Hindlimb muscle (tissue), 1 donor: ENCODE results near the gene LAMA3. TPM values are rescaled to one million over a fixed set of nuclear protein-coding genes. Genes with fewer than 3 reads are reported as not detected.

Experiments
- DNase-seq: peaks from one replicate; pipeline ENCODE4 v3.0.0-alpha.2; 2013
- polyA plus RNA-seq: library from polyadenylated mRNA; unstranded; fragments of 120-200 nt; gene quantifications from one replicate; pipeline ENCODE4 v1.2.1, GENCODE V29; 2013; ENCODE audit not compliant: insufficient read length

Gene LAMA3
- polyA plus RNA-seq, 1 donor: 3.1 TPM

DNA sequence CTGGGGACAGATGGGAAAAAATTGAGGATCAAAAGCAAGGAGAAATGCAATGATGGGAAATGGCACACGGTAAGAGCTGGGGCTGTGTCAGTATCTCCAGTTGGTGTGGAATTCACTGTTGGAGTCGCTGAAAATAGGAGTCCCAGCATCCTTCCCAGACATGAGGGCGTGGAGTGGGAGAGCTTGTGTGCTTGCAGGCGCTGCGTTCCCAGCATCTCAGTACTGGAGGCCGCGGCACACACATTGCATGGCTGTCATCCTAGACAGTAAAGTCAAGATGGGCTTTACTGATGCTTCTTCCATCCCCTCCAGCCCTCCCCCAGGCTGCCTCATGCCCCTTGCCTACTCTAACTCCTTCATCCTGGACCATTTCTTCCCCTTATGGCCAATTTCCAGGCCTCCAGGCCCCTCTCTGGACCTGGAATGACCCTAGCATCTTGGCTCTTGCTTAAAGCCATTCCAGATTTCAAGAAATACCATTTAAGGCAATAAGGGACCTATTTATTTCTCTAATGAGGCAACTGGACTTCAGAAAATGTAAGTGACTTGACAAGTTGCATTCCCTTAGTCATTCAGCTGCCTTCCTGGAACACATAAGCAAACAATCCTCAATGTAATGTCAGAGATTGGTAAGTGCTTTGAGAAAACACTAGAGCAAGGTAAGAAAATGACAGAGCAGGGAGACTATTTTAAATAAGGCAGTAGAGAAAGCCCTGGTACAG, 254.8 kb downstream of the LAMA3 start:
- no peak for DNase-seq

DNA sequence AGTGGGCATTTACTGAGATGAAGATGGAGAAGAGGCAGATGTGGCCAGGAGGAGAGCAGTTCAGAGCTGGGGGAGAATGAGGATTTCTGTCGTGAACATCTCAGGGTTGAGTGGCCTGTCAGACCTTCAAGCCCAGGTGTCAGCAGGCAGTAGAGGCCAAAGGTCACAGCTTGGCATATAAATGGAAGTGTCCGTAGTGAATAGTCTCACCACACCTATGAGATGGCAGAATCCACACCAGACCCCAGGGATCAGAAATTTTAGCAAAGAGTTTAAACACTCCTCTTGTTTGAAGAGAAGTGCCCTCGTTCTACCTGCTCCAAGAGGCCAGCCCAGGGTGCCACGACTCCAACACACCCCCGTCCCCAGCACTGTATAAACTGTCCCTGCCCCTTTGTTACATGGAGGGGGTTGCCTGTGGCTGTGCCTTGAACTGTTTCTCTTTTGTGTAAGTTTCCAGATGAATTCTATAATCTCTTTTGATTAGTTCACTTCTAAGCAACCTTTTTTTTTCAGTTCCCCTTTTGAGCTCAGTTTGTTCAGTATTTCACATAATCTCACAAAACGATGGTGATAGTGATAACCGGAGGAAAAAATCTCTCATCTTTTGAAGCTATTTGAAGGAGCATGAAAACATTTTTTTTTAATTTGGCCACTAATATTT, 256.3 kb downstream of the LAMA3 start:
- DNase-seq: no peak

DNA sequence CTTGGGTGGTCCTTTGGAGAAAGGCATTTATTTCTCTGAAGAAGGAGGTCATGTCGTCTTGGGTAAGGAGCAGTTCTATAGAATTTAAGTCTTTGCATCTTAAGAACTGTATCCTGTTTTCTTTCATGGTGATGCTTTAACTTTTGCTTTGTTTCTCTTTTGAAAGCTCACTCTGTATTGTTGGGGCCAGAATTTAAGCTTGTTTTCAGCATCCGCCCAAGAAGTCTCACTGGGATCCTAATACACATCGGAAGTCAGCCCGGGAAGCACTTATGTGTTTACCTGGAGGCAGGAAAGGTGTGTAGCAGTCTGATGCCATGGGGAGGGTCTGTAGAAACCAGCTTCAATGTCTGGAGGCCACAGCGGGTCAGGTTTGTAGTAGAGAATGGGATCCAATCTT, 260.6 kb downstream of the LAMA3 start:
- no peak for DNase-seq

DNA sequence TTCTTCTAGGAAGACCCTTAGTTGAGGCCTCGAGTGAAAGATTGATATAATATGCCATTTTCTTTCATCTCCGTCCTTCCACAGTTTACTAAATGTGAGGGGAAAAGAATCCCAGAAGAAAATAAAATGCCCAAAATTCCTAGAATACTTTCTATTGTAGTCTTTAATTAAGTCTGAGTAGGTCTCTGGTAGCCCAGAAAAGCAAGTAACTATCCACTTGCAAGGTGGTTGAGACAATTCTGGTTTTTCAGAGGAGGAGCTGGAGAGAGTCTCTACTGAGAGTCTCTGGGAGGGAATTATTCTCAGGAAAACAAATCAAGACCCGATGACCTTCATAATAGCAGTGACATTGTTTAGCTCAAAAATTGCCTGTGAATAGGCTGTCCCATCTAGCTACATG, 261.4 kb downstream of the LAMA3 start:
- DNase-seq: no peak

DNA sequence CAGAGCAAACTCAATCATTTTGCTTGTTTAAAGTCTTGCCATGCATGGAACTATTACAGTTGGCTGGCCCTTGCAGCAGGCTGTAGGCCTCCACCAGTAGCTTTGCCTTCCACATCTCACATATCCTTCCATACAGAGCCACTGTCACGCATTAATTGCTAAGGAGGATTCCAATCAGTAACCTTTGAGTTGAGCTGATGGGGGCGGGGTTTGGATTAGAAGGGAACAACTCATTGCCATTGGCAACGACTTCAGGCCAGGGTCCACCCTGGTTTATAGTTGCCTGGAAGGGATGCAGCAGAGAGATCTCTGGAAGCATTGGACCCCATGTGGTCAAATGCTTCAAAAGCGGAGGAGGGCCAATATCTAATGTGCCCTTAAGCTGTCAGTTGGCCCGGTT, 262.0 kb downstream of the LAMA3 start:
- no peak for DNase-seq

DNA sequence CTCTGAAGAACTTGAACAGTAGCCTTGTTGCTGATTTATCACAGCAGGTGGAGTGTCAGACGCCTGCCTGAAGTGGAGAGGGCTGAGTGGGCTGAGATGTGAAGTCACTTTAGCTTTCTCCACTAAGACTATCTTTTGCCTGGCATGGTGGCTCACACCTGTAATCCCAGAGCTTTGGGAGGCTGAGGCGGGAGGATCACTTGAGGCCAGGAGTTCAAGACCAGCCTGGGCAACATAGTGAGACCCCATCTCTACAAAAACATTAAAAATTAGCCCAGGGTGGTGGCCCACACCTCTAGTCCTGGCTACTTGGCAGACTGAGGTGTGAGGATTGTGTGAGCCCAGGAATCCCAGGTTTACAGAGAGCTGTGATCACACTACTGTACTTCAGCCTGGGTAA, 264.7 kb downstream of the LAMA3 start:
- DNase-seq: no peak

DNA sequence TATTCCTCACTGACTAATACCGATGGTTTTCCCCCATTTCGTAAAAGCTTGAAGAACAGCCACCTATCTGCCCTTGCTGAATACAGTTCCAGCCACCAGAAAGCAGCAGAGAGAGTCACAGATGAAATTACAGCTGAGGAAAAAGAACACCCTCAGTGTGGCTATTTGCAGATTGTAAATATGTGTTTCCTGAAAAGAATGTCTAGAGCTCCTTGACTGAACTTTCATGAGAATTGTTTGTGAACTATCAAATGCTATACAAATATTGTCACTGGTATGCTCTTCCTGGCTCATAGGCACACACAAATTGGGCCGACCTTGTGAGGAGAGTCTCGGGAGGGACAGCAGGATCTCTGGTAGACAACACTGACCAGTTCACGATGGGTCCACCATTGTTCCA, 267.2 kb downstream of the LAMA3 start:
- DNase-seq: no peak

DNA sequence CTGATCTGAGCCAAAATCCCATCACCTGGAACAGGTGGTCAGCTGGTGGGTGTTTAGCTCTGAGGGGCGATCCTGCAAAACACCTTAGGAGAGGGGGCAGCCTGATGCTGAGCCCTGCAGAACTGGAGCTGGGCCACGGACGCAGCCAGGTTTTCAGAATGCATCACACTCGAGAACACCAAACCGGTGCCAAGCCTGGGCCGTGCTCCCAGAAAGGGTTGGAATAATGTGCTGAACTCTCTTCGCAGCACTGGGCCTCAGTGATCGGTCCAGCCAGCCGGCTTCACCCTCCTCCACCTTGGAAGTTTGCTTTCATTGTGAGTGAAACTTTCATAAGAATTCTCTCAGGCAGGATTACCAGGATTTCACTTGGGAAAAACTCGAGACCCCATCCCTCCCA, 268.8 kb downstream of the LAMA3 start:
- peak; percentile 81 for DNase-seq

DNA sequence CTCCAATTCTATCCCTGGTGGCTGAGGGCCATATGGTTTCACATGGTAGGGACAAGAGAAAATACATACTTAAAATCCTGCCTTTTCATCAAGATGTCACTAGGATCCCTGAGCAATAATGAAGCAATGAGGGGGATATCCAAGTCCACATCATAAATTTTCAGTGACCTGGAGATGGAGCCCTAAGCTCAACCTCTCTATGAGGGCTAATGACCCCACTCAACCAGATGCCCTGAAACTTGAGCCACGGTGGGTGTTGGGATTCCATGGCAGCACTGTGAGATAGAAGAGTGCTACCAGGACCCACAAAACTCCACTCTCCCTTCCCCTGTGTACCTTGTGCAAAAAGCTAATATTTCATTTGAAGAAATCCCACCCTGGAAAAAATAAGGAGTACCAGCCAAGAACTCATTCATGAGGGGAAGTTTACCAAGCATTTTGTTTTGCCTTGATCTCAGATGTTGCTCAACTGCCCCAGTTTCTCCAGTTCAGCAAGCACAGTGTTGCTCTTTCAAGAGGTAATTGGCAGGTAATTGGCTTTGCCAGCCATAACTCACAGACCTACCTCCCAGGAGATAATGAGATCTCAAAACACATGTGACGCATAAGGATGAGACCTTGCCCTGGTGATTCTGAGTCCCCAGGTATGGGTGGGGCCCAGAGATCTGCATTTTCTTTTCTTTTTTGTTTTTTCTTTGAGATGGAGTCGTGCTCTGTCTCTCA, 274.4 kb downstream of the LAMA3 start:
- DNase-seq: no peak

DNA sequence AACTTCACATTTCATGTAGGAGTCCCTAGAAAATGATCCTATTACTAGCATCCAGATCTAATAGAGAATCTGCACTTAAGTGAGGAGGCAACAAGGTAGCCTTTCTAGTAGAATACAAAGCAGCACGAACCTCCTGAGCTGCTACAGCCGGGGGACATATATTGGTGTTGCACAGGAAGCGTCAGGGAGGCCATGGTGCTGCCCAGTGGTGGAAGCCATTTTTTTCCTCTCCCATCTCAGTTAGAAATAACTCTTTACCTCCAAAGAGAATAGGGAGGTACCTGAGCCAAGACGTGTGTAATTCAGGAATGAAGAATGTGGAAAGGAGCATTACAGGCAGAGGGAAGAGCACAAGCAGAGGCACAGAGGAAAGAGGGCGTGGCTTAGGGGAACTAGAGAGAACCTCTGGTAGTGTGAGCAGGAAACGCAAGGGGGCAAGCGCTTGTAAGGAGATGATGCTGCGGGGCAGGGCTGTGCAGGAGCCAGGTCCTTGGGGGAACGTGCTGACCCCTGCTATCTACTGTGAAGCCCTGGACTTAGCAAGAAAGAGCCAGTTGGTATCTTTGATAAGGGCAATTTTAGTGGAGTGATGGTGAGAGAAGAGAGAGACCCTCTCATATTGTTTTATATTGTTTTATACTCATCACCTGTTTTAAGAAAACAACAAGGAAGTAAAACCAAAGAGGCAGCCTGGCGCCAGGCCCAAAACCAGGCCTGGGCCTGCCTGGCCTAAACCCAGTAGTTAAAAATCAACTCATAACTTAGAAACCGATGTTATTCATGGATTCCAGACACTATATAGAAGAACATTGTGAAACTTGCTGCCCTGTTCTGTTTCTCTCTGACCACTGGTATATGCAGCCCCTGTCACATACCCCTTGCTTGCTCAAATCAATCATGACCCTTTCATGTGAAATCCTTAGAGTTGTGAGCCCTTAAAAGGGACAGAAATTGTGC, 275.3 kb downstream of the LAMA3 start:
- DNase-seq: no peak

DNA sequence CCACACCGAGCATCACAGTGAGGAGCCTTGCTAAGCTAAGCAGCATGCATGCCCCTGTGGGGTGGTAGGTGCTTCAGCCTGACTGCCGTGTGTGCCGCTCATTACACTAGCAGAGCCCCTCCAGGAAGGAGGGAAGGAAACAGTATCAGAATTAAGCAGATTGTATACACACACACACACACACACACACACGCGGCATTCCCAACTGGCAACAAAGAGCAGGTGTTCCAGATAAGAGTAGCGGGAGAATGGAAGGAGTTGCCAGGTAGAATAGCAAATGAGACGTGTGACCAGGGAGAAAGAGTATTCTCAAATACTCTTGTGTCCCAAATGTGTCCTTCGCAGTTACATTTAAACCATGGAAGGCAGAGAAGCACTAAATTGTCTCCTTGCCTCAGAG, 277.7 kb downstream of the LAMA3 start:
- DNase-seq: no peak

DNA sequence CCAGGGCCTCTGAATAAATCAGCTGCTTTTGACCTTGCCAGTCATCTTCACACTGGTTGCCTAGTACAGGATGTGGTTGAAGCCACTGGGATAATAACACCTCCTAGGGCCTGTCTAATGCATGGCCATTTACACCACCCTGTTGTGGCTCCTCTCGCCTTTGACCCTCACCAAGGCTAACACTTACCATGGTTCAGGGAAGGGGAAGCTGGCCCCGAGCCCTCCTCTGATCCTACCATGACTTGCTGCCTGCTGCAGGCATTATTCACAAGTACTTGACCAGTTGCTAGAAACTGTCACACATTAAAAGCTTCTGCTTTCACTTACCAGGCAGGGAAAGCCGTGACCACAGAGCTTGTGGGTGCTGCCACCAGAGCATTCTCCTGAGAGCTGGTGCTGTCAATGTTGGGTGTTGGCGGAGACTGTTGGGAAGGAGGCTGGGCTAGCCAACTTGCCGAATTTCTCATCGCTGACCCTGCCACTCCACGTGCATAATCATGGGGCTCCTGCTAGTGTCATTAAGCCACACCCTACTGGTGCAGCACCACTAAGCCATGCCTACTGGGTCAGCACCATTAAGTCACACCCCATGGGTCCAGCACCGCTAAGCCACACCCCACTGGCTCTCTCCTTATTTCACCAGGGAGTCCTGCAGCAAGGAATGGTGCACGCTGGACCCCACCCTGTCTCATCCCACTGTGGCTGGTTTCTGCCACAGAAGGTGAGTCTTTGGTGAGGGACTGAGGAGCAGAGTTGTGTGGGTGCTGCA, 278.3 kb downstream of the LAMA3 start:
- no peak for DNase-seq

DNA sequence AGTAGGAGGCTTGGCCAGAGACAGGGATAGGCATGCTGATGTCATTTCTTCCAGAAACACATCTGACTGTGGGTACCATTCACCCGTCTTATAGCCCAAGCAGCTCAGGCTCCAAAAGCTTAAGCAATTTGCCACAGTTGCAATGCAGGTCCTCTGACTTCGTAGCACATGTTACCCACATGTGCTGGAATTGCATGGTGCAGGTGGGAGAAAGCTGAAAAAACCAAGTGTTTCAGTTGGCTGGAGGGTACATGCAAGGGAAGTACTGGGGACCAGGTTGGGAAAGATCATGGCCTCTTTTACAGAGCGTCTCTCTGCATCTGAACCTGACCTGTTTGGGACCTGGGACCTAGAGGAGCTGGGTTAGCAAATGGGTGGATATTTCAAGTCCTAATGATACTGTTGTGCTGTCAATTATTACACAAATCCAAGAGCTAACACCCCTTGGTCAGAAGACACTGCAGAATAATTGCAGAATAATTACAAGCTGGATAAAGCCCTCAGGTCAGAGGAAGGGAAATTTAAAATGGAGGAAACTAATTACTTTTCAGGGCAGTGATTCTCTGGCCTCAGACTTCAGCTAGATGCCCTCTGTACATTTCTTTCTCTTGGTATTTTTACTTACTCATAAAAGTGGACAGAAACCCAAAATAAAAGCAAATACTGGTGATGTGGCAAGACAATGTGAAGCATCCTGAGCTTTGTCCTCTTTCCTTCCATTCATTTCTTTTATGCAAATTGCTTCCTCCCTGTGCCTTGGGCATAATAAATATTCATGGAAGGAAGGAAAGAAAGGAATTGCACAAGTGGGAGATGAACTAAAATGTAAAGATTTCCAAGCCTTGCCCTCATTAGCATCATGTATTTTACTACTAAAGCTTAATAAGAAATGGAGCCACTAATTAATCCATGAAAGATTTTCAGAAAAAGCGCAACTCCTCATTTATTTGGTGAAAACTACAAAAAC, 279.7 kb downstream of the LAMA3 start:
- DNase-seq: no peak

DNA sequence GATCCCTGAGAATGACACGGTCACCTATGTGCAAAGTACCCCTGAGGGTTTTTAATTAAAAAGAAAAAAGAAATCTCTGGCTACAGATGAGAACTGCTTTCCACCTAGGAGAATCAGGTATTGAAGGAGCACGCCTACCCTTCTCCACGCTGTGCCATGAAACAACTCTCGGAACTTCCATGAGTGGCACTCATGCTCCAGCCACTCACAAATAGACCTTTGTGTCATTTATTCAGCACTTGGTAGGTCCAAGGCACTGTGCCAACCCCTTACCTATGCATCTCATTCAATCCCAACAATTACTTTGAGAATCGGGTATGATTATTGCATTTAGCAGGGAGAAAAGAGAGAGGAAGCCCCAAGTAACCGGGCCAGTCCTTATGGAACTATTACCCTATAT, 280.4 kb downstream of the LAMA3 start:
- no peak for DNase-seq

DNA sequence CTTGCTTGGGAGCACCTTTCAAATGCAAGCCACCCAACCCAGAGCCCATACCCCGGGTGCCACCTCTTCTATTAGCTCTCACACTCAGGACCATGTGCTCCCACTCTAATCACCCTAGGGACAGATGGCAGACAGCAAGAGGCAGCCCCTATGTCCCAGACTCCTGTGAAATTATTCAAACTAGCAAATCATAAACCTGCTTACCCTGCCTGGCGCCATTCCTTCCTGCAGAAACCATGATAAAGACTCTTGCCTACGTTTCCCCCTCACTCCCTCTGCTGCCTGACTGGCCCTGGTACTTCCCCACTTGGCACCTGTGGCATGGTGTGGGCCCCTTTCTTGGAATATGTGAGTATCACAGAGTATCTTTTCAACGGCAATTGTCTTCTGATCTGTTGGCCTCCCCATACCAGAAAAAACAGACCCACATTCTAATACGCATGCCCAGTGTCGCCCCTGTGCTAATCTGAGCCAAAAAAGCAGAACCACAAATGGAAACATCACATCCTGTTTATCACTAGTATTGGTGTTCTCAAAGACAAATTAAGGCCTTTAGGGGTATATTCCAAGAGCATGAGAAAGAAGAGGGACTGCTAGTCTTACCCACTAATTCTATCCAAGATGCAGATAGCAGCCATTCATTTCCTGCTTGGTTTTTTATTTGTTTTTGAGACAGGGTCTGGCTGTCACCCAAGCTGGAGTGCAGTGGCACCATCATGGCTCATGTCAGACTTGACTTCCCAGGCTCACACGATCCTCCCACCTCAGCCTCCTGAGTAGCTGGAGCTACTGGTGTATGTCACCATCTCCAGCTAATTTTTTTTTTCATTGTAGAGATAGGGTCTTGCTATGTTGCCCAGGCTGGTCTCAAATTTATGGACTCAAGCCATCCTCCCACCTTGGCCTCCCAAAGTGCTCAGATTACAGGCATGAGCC, 281.2 kb downstream of the LAMA3 start:
- DNase-seq: no peak

DNA sequence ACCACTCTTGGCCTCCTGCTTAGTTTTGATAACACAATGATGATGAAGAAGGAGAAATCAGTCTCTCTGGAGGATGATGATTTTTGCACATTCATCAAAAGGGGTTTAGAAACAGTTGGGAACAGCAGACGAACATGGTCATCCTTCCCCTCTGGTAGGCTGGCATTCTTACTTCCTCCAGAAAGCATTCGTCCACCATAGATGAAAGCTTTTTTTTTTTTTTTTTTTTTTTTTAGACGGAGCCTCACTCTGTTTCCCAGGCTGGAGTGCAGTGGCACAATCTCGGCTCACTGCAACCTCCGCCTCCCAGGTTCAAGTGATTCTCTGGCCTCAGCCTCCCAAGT, 281.8 kb downstream of the LAMA3 start:
- DNase-seq: no peak

DNA sequence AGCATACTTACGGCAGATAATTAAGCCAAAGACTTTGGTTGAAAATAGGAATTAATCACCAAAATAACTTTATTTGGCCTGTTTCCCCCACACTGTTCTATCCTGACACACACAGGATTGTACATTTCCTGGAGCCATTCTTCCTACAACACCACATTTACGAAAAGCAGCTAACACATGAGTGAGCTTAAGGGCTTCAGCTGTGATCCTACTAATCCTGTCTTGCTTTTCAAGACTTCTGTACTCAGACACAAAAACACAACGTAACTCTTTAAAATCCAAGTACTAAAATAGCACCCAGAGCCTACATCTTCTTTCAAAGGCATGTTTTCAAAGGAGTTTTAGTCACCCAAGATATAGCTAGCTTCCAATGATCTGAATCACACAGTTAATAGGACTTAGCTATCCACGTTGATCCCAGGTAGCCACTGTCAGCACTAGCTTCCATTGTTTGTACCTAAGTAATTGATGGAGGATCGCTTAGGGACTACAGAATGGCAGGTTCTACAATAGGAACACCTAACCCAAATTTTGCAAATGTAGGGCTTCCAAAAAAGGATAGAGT, 282.5 kb downstream of the LAMA3 start:
- no peak for DNase-seq

DNA sequence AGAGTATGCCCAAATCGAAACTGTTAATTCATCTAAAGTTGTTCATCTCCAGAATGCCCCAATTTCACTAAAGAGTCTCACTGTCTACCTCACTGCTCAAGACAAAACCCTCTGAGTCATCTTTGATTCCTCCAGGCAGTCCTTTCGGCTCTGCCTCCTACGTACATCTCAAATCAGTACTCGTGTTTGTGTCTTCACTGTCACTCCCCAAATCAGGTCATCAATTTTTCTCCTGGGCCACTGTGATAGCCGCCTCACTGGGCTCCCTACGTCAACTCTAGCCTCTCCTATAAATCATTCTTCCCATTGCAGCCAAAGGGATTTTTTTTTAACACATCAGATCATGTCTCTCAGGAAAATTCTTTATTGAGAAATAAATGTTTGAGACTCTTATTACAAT, 283.2 kb downstream of the LAMA3 start:
- no peak for DNase-seq

DNA sequence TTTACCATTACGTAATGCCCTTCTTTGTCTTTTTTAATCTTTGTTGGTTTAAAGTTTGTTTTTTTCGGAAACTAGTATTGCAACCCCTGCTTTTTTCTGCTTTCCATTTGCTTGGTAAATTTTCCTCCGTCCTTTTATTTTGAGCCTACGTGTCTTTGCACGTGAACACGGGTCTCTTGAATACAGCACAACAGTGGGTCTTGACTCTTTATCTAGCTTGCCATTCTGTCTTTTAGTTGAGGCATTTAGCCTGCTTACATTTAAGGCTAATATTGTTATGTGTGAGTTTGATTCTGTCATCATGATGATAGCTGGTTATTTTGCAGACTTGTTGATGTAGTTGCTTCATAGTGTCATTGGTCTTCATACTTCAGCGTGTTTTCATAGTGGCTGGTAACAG, 287.9 kb downstream of the LAMA3 start:
- no peak for DNase-seq
